Measurements from ENCODE around the gene RIC8A.
A peak's percentile ranks its signal among the peaks of the same experiment; 100 is the strongest.
"Not testable (repeated sequence)": the region's sequence is repeated elsewhere in the genome, so short reads cannot be mapped to it uniquely, and the experiment has no call there.

Gene RIC8A

GRCh38 chr11:207208-207862 lies at the start of gene RIC8A, which contains the start of gene BET1L:
RIC8A (plus strand) TSS chr11:207708; CDS start chr11:208855, 1,147 bp downstream.
BET1L (minus strand) TSS chr11:207399; CDS start chr11:207321, 78 bp downstream.
- peak; percentile 74 to 80 for DNase-seq

DNA sequence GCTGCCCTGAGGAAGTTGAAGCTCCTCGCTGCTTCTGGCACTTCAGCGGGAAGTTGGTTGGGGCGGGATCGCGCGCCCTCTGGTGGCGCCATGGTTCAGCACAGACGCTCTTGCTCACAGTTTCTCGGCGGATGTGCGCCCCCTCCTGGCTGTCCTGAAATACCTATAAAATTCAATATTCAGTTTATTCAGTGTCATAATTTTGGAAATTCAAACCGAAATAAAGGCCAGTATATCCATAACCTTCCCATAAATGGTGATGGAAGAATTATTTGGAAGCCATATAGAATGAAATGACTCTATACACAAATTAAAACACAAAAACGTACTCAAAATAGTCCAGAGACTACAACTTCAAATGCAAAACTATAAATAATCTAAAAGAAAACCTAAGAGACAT lies 27.3 kb upstream of the RIC8A start:
- not testable (repeated sequence) for DNase-seq

GRCh38 chr11:189200-189783 lies 18.2 kb upstream of the RIC8A start:
- DNase-seq = not testable (repeated sequence)

GRCh38 chr11:189843-190311 lies 17.6 kb upstream of the RIC8A start:
- DNase-seq = not testable (repeated sequence)

GRCh38 chr11:190546-190945 lies 17.0 kb upstream of the RIC8A start:
- not testable (repeated sequence) for DNase-seq

GRCh38 chr11:191490-192478 lies 15.7 kb upstream of the RIC8A start:
- not testable (repeated sequence) for DNase-seq

- not testable (repeated sequence) for DNase-seq
Measured at GRCh38 chr11:192674-193128, 14.8 kb upstream of the RIC8A start, which contains the start of gene SCGB1C1. SCGB1C1 (plus strand) TSS chr11:193078; CDS start chr11:193100, 22 bp downstream.

DNA sequence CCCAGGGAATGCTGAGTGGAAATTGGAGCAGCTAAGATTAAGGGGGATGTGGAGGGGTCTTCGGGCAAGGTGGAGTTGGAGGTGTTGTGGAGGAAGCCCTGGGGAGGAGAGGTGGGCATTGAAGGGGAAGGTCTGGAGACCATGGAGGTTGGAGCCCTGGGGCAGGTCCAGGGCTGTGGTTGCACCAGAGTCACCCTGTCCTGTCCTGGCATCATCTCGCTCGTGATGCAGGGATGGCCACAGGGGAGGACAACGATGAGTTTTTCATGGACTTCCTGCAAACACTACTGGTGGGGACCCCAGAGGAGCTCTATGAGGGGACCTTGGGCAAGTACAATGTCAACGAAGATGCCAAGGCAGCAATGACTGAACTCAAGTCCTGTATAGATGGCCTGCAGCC lies 14.0 kb upstream of the RIC8A start:
- not testable (repeated sequence) for DNase-seq

- DNase-seq = no peak
Measured at GRCh38 chr11:196786-197731, 10.4 kb upstream of the RIC8A start.

GRCh38 chr11:197741-198235 lies 9.7 kb upstream of the RIC8A start:
- no peak for DNase-seq

- DNase-seq = no peak
Measured at GRCh38 chr11:198236-198806, 9.2 kb upstream of the RIC8A start.

DNA sequence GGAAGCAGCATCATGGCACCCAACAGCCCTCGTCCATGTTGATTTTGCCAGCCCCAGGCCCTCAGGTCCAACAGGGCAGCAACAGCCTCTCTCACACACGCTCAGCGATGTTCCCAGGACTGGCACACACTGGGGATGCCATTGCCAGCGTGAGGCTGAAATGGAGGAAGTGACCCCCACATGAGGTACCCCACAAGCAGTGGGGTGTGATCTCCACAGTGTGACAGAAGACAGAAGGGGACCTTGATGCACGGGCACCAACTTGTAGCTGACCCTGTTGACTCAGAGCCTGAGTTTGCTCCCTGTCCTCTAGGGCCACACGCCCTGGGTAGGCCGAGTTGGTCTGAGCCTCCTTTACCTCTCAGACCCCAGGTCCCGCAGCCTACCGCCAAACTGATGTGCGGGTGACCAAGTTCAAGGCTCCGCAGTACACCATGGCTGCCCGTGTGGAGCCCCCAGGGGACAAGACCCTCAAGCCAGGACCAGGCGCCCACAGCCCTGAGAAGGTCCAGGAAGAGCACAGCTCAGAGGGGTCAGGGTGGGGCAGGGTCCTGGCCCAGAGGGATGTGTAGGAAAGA lies 8.4 kb upstream of the RIC8A start:
- DNase-seq = no peak

GRCh38 chr11:199782-200181 lies 7.7 kb upstream of the RIC8A start:
- no peak for DNase-seq

GRCh38 chr11:200224-201003 lies 7.1 kb upstream of the RIC8A start:
- no peak for DNase-seq

DNA sequence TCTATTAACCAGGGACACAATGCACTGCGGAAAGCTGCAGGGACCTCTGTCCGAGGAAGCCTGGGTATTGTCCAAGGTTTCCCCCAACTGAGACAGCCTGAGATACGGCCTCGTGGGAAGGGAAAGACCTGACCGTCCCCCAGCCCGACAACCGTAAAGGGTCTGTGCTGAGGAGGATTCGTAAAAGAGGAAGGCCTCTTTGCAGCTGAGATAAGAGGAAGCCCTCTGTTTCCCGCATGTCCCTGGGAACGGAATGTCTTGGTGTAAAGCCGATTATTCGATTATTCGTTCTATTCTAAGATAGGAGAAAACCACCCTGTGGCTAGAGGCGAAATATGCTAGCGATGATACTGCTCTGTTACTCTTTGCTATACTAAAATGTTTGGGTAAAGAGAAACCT lies 5.5 kb upstream of the RIC8A start:
- DNase-seq = no peak

GRCh38 chr11:202490-202889 lies 5.0 kb upstream of the RIC8A start:
- DNase-seq = no peak

DNA sequence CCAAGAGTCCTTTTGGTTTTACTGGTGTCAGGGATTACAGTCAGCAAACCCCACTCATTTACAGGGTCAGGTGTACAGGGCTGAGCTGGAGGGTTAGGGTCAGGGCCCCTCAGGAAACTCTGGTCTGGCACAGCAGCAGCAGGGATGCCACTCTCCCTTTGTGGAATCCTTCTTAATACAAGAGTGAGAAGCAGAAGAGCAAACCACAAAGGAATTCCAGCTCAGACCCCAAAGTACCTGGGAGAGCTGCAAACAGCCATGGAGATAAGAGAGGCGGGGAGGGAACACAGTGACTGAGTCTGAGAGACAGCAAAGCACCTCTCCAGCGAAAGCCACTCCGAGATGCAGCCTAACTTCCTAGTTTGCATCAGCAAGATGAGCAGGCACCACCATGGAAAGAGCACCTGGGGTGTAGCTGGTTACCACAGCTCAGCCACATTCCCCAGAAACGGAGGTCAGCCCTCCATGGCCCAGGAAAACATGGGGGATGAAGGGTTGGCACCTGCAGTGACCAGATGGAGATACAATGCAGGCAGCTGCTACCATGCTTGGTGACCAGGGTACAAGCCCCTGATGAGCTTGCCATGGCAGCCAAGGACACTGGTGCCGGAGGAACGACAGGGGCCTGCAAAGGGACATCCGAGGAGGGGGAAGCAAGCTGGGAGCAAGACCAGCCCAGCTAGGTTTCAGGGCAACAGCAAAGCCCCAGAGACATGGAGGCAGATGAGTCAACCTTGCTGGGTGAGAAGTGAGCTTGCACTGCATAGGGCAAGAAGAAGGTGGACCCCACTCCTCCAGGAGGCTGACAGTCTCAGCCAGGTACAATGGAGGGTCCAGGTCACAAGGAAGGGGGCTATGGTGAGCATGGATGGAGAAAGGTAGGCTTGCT lies 4.2 kb upstream of the RIC8A start:
- no peak for DNase-seq

GRCh38 chr11:203945-204586 lies 3.4 kb upstream of the RIC8A start:
- no peak for DNase-seq
